ENCODE results near the gene PIR.

DNA sequence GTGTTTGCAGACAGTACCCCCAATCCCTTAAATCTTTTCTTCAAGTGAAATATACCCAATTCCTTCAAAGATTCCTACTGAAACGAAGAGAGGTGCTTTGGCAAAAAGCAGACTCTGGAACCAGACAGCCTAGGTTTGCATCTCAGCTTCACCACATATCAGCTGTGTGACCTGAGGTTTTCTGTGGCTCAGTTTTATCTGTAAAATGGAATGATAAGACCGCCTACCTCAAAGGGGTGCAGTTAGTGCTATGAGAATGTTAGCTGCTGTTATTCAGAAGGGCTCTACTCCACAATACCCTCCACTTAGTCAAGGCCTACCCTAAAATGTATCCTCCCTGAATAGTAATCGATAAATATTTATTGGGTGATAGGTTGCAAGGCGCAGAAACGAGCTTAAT, 664 bp downstream of the PIR start:
- TF ChIP-seq ZNF366 (tag by site-specific recombination; conservative IDR thresholded peaks at IDR 0.05) = no peak
- TF ChIP-seq HOXC10 (CRISPR knock-in tag; IDR thresholded peaks at IDR 0.05) = no peak
- TF ChIP-seq, protein P1, sequence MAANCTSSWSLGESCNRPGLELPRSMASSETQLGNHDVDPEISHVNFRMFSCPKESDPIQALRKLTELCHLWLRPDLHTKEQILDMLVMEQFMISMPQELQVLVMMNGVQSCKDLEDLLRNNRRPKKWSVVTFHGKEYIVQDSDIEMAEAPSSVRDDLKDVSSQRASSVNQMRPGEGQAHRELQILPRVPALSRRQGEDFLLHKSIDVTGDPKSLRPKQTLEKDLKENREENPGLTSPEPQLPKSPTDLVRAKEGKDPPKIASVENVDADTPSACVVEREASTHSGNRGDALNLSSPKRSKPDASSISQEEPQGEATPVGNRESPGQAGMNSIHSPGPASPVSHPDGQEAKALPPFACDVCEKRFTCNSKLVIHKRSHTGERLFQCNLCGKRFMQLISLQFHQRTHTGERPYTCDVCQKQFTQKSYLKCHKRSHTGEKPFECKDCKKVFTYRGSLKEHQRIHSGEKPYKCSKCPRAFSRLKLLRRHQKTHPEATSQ (tag by site-specific recombination; IDR thresholded peaks at IDR 0.05) = no peak

Measured in HEK293 (cell line).